ENCODE measurements around the gene PRR18. TPM values are rescaled to one million over a fixed set of nuclear protein-coding genes. Genes with fewer than 3 reads are reported as not detected.

Gene PRR18
- total and polyA plus RNA-seq, 9 of the 15 experiments (the other 6 are each of a cell fraction or from before 2014, with no cell fraction given), result not detected

- TF ChIP-seq ATF3 (IDR thresholded peaks at IDR 0.05) (peak; percentile 61; the same call in 1 of the 2 replicates), ATF3 (CRISPR knock-in tag; conservative IDR thresholded peaks at IDR 0.05) (no peak), TRIM24 (IDR thresholded peaks at IDR 0.05) (peak; percentile 68 to 78; a peak in 2 of 4 replicates), CHAMP1 (IDR thresholded peaks at IDR 0.05) (no peak), ERF (CRISPR knock-in tag; IDR thresholded peaks at IDR 0.05) (no peak), CBFA2T2 (conservative IDR thresholded peaks at IDR 0.05) (no peak), ATF7 (IDR thresholded peaks at IDR 0.05) (peak; percentile 34; the same call in 1 of the 2 replicates), CEBPG (CRISPR knock-in tag; IDR thresholded peaks at IDR 0.05) (no peak), CEBPG (tag; conservative IDR thresholded peaks at IDR 0.05 in 1 of 2, IDR thresholded peaks at IDR 0.05 in 1 of 2) (peak in 1 of 2 experiments; percentile 88; a peak in 2 of 4 replicates), NFE2 (IDR thresholded peaks at IDR 0.05; ENCODE audit: low read depth) (no peak), SIRT6 (IDR thresholded peaks at IDR 0.05; ENCODE audit: low read depth, low read length) (no peak), LEF1 (IDR thresholded peaks at IDR 0.05) (peak; percentile 44; the same call in 1 of the 2 replicates), ELF2 (CRISPR knock-in tag; IDR thresholded peaks at IDR 0.05) (no peak), ZNF316 (IDR thresholded peaks at IDR 0.05) (no peak), GABPB1 (CRISPR knock-in tag; IDR thresholded peaks at IDR 0.05) (no peak), HNRNPK (IDR thresholded peaks at IDR 0.05; ENCODE audit: low read depth, low read length, poor library complexity, severe bottlenecking) (no peak), ATF4 (CRISPR knock-in tag; IDR thresholded peaks at IDR 0.05) (peak; percentile 46; the same call in 1 of the 2 replicates), POLR2H (tag; IDR thresholded peaks at IDR 0.05; ENCODE audit: low read depth) (no peak; the same call in none of the 2 replicates), ZNF551 (CRISPR knock-in tag; IDR thresholded peaks at IDR 0.05) (no peak), KDM2B (CRISPR knock-in tag; IDR thresholded peaks at IDR 0.05) (no peak), ARHGAP35 (IDR thresholded peaks at IDR 0.05; ENCODE audit: partially characterized antibody) (no peak), PCBP2 (IDR thresholded peaks at IDR 0.05; ENCODE audit: low read depth, low read length, poor library complexity, severe bottlenecking) (no peak), ZSCAN32 (CRISPR knock-in tag; IDR thresholded peaks at IDR 0.05) (peak; percentile 53; the same call in 1 of the 2 replicates), RBM14 (IDR thresholded peaks at IDR 0.05; ENCODE audit: borderline replicate concordance, insufficient read depth, low read depth, low read length) (no peak)
These were observed 4.6 kb upstream of the PRR18 start (continued) for GRCh38 chr6:166312832-166313231.

All from K562 (cell line).